GM21576 (cell line): ENCODE measurements around the gene TBX18.

ENCODE experiments used
- ATAC-seq: cut with Tn5 transposase; IDR thresholded peaks from one replicate; pipeline ENCODE4 v1.9.1; 2021; ENCODE audit warnings: mild to moderate bottlenecking, moderate library complexity; ENCODE audit not compliant: unreplicated experiment

The TBX18 gene

DNA sequence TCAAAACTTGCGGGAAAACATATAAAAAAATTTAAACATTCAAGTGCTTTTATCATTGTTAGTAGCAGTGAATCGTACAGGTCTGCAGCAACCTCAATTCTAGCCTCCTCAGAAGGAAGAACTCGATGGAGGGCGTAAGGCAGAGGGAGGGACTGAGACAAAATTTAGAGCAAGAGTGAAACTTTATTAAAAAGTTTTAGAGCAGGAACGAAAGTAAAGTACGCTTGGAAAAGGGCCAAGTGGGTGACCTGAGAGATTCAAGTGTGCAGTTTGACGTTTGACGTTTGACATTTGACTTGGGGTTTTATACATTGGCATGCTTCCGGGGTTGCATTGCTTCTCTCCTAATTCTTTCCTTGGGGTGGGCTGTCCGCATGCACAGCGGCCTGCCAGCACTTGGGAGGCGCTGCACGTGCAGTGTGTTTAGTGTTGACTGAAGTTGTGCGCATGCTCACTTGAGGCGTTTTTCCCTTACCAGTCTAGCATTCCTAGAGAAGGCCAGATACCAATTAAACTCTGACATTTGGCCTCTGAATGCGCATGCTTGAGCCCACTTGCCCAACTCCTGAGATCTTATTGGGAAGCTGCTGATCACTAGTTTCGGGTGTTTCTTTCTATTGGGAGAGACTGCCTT, 82.6 kb downstream of the TBX18 start:
- ATAC-seq = no peak

DNA sequence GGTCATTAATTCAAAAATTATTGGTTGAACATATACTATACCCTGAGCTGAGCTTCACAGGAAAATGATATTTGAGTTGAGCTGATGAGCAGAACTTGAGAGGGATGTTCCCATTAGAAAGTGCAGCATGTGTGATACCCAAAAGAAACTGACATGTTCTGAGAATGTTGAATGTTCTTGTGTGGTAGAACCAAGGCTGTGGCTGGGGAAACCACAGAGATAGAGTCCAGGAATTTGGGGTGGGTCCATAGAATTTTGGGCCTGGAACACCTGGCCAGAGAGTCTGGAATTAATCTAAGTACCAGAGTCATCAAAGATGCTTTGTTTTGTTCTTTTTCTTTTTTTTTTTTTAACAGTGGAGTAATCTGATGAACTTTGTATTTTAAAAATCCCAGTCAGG, 88.7 kb downstream of the TBX18 start:
- ATAC-seq = no peak

GRCh38 chr6:84674395-84674794, 90.0 kb downstream of the TBX18 start:
- ATAC-seq = no peak

DNA sequence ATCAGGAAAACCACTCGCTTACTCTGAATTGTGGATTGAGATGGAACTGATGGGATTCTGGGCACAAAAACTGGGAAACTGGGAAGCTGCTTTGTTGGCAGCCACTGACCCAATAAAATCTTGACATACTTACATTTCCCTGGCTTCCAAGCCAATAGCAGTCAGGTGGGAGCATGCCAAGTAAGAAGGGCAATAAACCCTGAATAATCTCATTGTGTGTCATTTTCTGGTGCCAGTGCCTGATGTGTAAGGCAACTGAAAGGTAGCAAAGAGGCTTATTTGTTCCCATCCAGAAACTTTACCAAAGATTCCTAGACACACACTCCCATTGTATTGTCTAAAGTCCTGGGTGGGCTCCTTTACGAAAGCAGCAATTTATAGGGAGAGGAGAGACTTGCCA, 93.2 kb downstream of the TBX18 start:
- no peak for ATAC-seq

- no peak for ATAC-seq
Observed at GRCh38 chr6:84669945-84670344, 94.5 kb downstream of the TBX18 start.

DNA sequence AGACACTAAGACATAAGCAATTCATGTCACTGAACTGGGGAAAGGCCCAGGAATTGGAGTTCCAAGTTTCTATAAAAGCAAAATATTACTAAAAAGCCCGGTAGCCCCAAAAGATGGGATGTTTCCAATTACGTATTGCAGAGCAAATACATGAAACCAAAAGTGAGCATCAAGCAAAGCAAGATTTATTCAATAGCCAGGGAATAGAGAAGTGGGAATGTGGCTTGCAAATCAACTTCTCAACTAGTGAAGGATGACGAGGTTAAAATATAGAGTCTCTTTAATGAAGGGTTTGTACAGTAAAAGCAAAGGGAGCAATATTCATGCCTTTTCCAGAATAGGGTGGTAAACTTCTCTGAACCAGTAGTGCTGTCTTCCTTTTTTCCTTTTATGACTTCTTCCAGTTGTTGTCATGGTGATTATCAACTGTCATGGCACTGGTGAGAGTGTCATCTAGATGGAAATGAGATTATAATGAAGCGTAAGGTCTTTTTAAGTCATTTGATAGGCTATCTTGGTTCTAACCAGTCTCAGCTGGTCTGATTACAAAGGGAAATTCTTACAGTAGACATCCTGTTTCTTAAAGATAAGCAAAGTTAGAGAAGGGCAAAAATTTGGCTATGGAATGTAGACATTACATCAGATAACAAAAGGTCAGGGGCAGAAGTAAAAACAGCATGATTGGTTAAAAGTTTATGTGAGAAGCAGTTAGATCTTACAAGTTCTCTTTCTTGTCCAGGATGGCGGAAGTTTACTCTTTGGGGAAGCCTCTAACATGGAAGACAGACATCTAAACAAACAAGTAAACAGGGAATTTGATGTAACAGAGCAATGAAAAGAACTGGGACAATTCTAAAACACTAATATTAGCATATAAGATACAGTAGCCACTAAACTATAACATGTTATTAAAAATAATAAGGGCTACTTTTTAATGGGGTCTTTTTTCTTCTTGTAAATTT, 96.9 kb downstream of the TBX18 start:
- ATAC-seq = no peak

- no peak for ATAC-seq
Observed at GRCh38 chr6:84665401-84665800, 99.0 kb downstream of the TBX18 start.

DNA sequence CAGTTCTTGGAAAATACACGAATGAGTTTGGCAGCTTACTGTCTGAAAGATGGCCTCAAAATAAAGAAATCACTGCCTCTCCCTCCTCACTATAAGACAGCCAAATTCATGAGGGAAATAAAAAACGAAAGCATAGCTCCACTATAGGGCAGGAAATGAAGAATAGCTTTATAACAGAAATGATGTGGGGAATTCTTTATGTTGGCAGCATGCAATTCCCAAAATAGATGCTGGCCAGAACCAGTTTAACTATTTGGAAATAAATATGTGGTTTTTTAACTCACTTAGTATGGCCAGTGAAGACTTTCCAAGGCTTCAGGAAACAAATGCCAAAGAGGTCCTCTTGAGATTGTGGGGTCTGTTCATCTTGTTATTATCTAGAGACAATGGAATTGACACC, 100.5 kb downstream of the TBX18 start:
- ATAC-seq = no peak

DNA sequence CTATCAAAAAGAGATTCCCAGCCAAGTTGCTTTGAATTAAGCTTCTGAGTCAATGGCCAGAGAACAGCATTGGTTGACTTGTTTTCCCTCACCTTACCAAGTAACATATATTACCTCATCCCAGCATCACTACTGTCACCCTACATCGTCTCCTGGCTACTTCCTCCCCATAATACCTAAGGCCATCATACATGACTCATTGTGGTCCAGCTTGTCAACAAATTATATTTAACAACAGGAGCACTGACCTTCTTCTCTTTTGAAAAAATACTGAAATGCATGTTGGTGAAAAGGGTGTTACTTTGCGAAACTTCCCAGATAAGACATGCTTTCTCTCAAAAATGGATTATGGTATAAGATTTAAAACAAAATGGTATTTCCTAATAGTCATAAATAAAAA, 106.9 kb downstream of the TBX18 start:
- ATAC-seq = no peak

DNA sequence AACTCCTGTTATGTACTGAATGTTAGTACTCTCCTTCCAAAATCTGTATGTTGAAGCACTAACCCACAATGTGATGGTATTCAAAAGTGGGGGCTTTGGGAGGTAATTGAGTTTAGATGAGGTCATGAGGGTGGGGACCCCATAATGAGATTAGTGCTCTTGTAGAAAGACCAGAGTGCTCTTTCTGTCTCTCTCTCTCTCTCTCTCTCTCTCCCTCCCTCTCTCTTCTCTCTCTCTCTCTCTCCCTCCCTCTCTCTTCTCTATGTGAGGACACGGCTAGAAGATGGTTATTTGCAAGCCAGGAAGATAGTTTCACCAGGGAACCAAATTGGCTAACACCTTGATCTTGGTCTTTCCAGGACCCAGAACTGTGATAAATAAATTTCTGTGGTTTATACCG, 107.4 kb downstream of the TBX18 start:
- ATAC-seq = no peak

DNA sequence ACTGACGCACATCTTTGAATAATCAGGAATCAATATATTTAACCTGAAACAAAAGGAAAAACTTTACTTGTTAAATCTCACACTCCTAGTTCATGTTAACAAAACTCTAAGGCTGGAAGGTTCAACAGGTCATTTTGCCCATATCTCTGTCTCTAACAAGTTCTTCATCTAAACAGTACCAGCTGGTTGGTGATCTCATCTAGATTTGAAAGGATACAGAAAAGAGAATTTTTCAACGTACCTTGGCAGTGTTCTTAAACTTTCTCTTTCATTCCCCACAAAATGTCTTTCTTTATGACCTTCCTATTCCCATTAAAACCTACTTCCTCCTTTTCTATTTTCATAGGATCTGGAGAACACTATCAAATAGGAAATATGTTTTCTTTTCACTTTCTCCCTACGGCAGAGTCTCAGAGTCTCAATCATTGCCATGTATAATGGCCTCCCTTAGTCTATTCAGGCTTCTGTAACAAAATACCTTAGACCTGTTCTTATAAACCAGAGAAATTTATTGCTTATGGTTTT, 111.3 kb downstream of the TBX18 start:
- ATAC-seq = no peak

DNA sequence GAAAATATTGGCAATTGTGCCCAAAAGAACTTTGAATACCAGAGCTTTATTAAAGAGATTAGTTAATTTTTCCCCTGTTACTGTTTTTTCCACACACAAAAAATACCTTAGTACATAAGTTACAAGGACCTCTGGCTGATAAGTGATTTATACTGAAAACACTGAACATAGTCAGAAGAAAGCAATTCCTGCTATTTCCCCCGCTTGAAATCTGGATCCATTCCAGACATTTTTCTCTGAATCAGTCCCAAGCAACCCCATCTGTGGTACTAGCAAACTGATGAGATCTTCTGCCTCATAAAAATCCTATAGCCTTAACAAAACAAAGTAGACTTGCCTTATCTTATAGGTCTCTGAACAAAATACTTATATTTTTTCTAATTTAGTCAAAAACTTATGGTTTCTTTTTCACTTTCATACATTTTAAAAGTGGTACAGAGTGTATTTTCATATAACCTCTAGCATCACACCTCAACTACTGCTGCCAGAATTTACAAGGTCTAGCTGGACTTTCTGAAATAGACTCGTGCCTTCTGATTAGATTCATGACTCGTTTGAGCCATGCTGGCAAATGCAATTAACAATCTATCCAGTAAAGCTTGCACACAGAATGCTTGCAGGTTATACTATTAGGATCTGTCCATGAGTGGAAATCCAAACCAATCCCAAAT, 111.9 kb downstream of the TBX18 start:
- no peak for ATAC-seq

DNA sequence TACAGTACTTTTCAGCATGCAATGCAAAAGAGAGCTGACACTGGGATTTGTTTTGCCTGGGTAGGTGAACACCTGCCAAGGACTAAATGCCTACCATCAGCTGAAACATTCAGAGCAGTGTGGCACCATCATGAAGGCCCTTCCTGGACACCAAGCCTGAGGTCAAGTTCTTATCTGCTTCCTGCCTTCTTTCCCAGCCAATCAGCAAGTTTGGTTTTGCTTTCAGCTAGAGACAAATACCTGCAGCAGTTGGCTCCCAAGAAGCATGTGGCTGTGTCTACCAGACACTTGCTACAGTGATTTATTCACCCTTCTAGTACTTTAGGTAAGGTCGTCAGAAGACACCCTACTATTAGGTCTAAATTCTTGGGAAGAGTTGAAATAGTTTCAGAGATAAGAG, 112.8 kb downstream of the TBX18 start:
- ATAC-seq = no peak

DNA sequence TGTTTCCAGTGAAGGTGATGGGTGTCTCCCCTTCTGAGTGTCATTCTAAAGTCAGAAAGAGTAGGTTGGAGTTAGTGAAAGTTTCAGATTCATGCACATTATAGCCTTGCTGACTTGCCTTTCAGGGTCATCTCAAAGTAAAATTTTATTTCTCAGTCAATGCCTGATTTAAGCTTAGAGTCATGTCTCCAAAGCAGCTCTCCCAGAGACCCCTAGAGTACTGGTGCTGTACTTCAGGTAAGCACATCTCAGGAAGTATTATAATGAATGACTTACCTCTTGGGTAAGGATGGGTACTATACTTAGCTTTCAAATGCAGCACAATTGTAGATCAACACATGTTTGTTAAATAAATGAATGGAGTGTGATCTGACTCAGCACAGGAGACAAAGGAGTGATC, 116.0 kb downstream of the TBX18 start:
- ATAC-seq = no peak

DNA sequence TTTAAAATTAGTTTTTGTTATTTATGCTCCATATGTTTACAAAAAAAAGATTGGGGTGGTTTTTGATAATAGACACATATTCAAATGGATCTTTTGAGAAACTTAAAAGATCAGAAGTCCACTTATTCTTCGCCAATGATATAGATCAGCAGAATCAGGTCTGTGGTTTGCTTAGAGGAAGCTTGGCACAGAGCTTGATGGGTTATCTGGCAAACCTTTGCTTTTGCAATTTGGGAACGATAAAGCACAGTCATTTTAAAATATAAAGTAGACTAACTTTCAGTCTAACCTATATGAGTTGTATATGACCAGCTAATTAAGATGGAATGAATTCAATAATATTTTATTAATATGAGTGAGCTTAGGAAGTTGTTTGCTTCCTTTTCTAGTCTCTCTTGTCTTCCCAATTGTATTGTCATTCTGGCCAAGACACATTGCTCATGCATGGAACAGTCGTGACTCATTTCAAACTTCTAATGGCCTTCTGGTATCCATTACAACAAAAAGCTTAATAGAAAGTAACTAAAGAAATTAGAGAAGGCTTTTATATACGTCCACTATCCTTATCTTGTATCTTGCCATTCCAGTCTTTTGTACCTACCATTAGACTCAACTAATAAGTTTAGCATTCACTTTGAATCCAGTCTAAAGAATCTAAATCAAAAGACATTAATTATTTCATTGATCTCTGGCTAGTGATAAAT, 118.7 kb downstream of the TBX18 start:
- ATAC-seq = no peak

GRCh38 chr6:84645000-84645399, 119.4 kb downstream of the TBX18 start:
- ATAC-seq = no peak

DNA sequence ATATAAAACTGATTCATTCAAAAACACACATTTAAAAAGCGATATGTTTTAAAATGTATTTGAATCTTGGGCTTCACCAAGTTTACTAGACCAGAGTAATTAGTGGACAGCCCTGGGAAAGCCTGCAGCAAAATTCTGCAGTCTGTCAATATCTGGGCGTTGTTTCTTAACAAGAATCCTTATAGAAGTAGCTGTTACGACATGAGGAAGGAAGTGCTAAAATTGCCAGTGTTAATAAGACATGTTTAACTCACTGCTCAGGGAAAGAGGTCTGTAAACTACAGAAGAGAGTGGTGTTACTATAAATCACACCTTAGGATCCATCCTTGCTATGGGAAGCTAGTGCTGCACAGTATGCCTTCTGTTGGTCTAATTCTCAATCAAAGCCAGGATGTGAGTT, 120.6 kb downstream of the TBX18 start:
- no peak for ATAC-seq

DNA sequence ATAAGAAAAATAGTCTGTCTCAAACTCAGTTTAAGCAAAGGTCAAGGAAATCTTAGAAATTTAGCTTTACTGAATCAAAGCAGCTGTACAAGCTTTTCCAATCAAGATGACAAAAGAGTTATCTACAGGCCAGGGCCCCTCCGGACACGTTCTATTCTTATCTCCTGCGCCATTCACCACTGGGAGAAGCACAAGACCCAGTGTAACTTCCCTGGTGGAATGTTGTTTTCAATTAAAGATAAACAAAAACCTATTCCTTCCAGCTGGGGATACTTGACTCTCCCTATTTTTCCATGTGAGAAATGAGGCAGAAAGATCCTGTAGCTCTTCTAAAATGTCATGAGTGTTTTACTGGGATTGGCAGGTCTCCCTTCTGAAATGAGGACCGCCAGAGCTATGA, 123.3 kb downstream of the TBX18 start:
- no peak for ATAC-seq

GRCh38 chr6:84639396-84639795, 125.0 kb downstream of the TBX18 start:
- no peak for ATAC-seq

- ATAC-seq = no peak
Observed at GRCh38 chr6:84638286-84638685, 126.1 kb downstream of the TBX18 start.
